AG09309 (cell line): ENCODE data around the gene TMEM63C.

Experiments used
- DNase-seq: peaks from one replicate; pipeline ENCODE4 v3.0.0-alpha.2; 2010; ENCODE audit warnings: low read depth
- H3K4me3 ChIP-seq: 2 replicates; pipeline ENCODE4 v1.5.1; 2011; ENCODE audit warnings: mild to moderate bottlenecking, low read depth, low read length, moderate library complexity; ENCODE audit not compliant: control insufficient read depth
- CTCF ChIP-seq: IDR thresholded peaks from 2 replicates; pipeline ENCODE4 v1.5.1; 2011; ENCODE audit warnings: mild to moderate bottlenecking, low read depth, low read length, inconsistent platforms; ENCODE audit not compliant: insufficient read depth, control insufficient read depth; ENCODE audit errors: missing control alignments

Gene TMEM63C

GRCh38 chr14:77225892-77226557, 44.4 kb downstream of the TMEM63C start:
- TF ChIP-seq CTCF, result no peak
- no peak overlapping the region for H3K4me3 ChIP-seq
- DNase-seq, result no peak

- TF ChIP-seq CTCF, result no peak
- DNase-seq, result no peak
- H3K4me3 ChIP-seq, result no peak overlapping the region
Observed at GRCh38 chr14:77228056-77228455, 46.5 kb downstream of the TMEM63C start.

GRCh38 chr14:77230914-77231313, 49.3 kb downstream of the TMEM63C start:
- no peak for TF ChIP-seq CTCF
- H3K4me3 ChIP-seq, result no peak overlapping the region
- DNase-seq, result no peak

- no peak overlapping the region for H3K4me3 ChIP-seq
- no peak for TF ChIP-seq CTCF
- no peak for DNase-seq
Observed at GRCh38 chr14:77231721-77232120, 50.1 kb downstream of the TMEM63C start.

- DNase-seq, result no peak
- no peak overlapping the region for H3K4me3 ChIP-seq
- no peak for TF ChIP-seq CTCF
Observed at GRCh38 chr14:77236814-77237213, 55.2 kb downstream of the TMEM63C start.

GRCh38 chr14:77238356-77238755, 56.8 kb downstream of the TMEM63C start:
- no peak for TF ChIP-seq CTCF
- H3K4me3 ChIP-seq, result no peak overlapping the region
- DNase-seq, result no peak
